Retinal pigment epithelial cell (primary cell): ENCODE results near the gene SPON1.
"Not testable (repeated sequence)": the region's sequence is repeated elsewhere in the genome, so short reads cannot be mapped to it uniquely, and the experiment has no call there.

Experiments used
- DNase-seq: peaks from one replicate; pipeline ENCODE4 v3.0.0-alpha.2; 2010; ENCODE audit warnings: low read depth
- H3K4me3 ChIP-seq: 2 replicates; pipeline ENCODE4 v1.5.1; 2011; ENCODE audit warnings: mild to moderate bottlenecking, low read length, control low read depth, moderate library complexity
- TF ChIP-seq, protein P1 (sequence below): conservative IDR thresholded peaks from 2 replicates; pipeline ENCODE4 v1.5.1; 2011; ENCODE audit warnings: low read depth, low read length, control low read depth, inconsistent platforms

Gene SPON1

DNA sequence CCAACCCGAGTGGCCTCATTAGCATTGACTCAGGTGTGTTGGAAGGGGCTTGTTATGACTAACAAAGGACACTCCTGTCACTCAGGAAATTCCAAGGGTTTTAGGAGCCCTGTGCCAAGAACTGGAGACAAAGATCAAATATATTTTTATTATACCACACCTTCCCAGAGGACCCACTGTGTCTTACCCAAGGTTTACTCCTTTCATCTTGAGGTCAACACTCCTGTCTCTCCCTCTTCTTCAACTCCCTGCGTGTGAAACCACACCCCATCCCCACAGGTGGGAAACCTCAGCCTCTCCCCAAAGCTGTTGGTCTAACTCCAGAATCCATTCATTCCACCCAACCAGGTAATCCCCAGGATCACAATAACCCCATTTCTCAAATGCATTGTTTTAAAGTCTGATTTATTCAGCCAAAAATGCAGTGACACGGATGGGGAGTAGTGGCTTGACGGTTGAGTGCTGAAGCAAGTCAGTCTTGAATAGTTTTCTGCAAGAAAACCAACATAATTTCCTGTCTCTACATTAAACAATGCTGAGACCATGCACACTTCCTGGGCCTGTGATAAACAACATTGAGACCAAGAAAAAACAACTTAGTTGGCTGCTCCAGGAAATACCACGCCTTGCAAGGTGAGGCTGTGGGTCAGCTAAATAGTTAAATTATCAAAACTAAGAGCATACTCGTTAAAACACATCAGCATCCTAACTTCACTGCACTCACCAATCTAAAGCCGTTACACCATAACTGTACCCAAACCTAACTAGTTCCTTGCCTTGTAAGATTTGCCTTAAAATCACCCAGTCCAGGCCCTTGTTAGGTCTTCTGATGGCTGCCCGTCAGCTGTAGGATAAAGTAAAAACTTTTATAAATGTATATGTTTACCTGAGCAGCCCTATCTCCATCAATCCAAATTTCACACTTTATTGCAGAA, 38.5 kb upstream of the SPON1 start:
- no peak for DNase-seq
- TF ChIP-seq, protein P1, sequence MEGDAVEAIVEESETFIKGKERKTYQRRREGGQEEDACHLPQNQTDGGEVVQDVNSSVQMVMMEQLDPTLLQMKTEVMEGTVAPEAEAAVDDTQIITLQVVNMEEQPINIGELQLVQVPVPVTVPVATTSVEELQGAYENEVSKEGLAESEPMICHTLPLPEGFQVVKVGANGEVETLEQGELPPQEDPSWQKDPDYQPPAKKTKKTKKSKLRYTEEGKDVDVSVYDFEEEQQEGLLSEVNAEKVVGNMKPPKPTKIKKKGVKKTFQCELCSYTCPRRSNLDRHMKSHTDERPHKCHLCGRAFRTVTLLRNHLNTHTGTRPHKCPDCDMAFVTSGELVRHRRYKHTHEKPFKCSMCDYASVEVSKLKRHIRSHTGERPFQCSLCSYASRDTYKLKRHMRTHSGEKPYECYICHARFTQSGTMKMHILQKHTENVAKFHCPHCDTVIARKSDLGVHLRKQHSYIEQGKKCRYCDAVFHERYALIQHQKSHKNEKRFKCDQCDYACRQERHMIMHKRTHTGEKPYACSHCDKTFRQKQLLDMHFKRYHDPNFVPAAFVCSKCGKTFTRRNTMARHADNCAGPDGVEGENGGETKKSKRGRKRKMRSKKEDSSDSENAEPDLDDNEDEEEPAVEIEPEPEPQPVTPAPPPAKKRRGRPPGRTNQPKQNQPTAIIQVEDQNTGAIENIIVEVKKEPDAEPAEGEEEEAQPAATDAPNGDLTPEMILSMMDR, result no peak
- no peak overlapping the region for H3K4me3 ChIP-seq

DNA sequence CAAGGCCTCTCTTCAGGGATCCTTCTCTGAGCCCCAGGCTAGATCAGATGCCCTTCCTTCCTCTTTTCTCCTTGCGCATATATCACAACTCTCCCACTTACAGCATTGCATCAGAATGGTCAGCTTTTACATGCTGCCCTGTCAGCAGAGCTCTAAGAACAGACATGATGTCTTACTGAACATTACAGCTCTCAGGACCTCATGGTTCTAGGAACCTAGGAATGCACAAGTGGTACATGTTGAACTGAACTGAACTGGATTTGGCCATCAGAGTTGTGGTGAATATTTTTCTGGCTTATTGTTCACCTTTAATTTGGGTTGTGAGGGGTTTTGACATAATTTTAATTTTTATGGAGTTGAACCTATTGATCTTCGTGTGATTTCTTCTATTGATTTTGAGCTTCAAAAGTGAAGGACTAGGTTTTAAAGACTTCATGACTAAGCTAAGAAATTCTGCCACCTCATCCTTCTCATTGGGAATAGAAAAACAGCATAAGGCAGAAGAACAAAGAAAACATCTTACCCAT, 37.7 kb upstream of the SPON1 start:
- H3K4me3 ChIP-seq, result no peak overlapping the region
- no peak for DNase-seq
- TF ChIP-seq, protein P1, result no peak

GRCh38 chr11:13926366-13926765, 36.2 kb upstream of the SPON1 start:
- not testable (repeated sequence) for H3K4me3 ChIP-seq, DNase-seq

DNA sequence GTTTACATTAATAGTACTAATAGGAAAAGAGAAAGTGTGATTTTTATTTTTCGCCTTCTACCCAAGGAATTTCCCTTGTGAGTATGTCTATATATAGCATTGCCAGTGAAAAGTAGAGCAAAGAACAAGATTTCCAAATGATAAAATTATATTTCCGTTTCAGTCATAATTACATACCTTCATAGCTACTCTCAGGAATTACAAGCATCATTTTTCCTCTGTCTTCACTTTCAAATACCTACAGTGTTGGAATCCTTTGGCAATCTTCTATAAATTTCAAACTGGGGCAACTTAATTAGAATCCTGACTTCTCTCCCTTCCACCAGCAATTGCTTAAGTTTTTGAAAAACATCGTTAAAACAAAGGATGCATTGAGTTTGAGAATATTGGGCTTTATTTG, 35.5 kb upstream of the SPON1 start:
- no peak overlapping the region for H3K4me3 ChIP-seq
- TF ChIP-seq, protein P1, result no peak
- no peak for DNase-seq

- TF ChIP-seq, protein P1, result no peak
- DNase-seq, result no peak
- H3K4me3 ChIP-seq, result no peak overlapping the region
Measured at GRCh38 chr11:13927481-13927880, 35.0 kb upstream of the SPON1 start.

DNA sequence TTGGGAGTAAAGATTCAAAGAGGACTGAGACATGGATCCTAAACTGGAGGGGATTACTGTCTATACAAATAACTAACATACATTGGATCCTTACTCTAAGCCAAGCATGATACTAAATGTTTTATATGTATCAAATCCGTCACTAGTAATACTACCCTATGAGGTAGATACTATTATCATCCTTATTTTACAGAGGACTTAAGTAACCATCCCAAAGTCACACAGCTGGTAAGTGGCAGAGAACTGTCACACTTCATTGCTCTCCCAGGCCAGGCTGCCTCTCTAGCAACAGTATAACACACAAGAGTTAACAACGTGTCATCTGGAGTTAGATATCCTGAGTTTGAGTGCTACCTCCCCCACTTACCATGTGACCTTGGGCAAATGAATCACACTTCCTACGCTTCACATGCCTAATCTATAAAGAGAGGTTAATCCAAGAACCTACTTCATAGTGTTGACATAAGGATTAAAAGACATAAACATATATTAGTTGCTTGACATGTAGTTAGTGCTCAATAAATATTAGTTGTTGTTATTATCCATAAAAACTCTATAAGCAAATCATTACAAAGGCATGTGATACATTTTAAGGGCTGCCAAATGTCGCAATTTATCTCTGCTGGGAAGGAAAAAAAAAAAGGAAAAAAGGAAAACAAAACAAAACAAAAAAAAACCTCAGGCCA, 33.8 kb upstream of the SPON1 start:
- peak; percentile 67 for DNase-seq
- H3K4me3 ChIP-seq, result no peak overlapping the region
- TF ChIP-seq, protein P1, result no peak

- no peak for DNase-seq
- H3K4me3 ChIP-seq, result no peak overlapping the region
- TF ChIP-seq, protein P1, result no peak
Measured at GRCh38 chr11:13929395-13929891, 33.1 kb upstream of the SPON1 start.
